OCI-LY3 (cell line): ENCODE data around the gene CPOX.

Source experiments
- H2AFZ ChIP-seq: fragments of 200-600, 300-600 bp; shearing (Covaris generic); 2 replicates; pipeline ENCODE4 v1.6.0; 2014; ENCODE audit warnings: antibody characterized with exemption, low read depth, low read length
- H3K27ac ChIP-seq: fragments of 200-600, 300-600 bp; sonication (generic); 2 replicates; pipeline ENCODE4 v1.5.1; 2014; ENCODE audit warnings: mild to moderate bottlenecking, low read length, moderate library complexity, mixed read lengths
- H3K27me3 ChIP-seq: fragments of 200-600, 300-600 bp; sonication (generic); 2 replicates; pipeline ENCODE4 v1.6.1; 2014; ENCODE audit warnings: low read depth, low read length, mixed read lengths
- H3K36me3 ChIP-seq: fragments of 200-600, 300-600 bp; sonication (generic); replicated peaks from 2 replicates; pipeline ENCODE3; 2014; ENCODE audit warnings: low read depth, low read length, mixed read lengths
- H3K4me1 ChIP-seq: fragments of 300-600, 200-600 bp; sonication (generic); 2 replicates; pipeline ENCODE4 v1.6.1; 2014; ENCODE audit warnings: low read length, mixed read lengths
- H3K4me2 ChIP-seq: fragments of 200-600, 300-600 bp; sonication (generic); 2 replicates; pipeline ENCODE4 v1.6.1; 2014; ENCODE audit warnings: low read length, mixed read lengths
- H3K4me3 ChIP-seq: fragments of 300-600, 200-600 bp; sonication (generic); 2 replicates; pipeline ENCODE4 v1.5.1; 2014; ENCODE audit warnings: antibody characterized with exemption, mild to moderate bottlenecking, low read length, moderate library complexity
- H3K79me2 ChIP-seq: fragments of 300-600, 200-600 bp; shearing (Covaris generic); 2 replicates; pipeline ENCODE4 v1.6.1; 2014; ENCODE audit warnings: mild to moderate bottlenecking, low read length, mixed read lengths
- H3K9ac ChIP-seq: fragments of 300-600, 200-600 bp; shearing (Covaris generic); 2 replicates; pipeline ENCODE4 v1.6.0; 2014; ENCODE audit warnings: mild to moderate bottlenecking, low read length, moderate library complexity
- H3K9me3 ChIP-seq: fragments of 200-600, 300-600 bp; shearing (Covaris generic); 2 replicates; pipeline ENCODE4 v1.6.1; 2014; ENCODE audit warnings: low read length, mixed read lengths; ENCODE audit not compliant: insufficient read depth
- H4K20me1 ChIP-seq: fragments of 200-600, 300-600 bp; sonication (generic); 2 replicates; pipeline ENCODE4 v1.6.1; 2016; ENCODE audit warnings: low read length, mixed read lengths; ENCODE audit not compliant: insufficient read depth
- CTCF ChIP-seq: fragments of 200-600, 300-600 bp; sonication (generic); IDR thresholded peaks from 2 replicates; pipeline ENCODE4 v1.5.1; 2014; ENCODE audit warnings: antibody characterized with exemption, low read length, low read depth
- EZH2phosphoT487 ChIP-seq: fragments of 200-600 bp; shearing (Covaris generic); IDR thresholded peaks from 2 replicates; pipeline ENCODE4 v1.6.1; 2018; ENCODE audit warnings: antibody characterized with exemption, mixed run types, low read depth

CPOX gene

DNA sequence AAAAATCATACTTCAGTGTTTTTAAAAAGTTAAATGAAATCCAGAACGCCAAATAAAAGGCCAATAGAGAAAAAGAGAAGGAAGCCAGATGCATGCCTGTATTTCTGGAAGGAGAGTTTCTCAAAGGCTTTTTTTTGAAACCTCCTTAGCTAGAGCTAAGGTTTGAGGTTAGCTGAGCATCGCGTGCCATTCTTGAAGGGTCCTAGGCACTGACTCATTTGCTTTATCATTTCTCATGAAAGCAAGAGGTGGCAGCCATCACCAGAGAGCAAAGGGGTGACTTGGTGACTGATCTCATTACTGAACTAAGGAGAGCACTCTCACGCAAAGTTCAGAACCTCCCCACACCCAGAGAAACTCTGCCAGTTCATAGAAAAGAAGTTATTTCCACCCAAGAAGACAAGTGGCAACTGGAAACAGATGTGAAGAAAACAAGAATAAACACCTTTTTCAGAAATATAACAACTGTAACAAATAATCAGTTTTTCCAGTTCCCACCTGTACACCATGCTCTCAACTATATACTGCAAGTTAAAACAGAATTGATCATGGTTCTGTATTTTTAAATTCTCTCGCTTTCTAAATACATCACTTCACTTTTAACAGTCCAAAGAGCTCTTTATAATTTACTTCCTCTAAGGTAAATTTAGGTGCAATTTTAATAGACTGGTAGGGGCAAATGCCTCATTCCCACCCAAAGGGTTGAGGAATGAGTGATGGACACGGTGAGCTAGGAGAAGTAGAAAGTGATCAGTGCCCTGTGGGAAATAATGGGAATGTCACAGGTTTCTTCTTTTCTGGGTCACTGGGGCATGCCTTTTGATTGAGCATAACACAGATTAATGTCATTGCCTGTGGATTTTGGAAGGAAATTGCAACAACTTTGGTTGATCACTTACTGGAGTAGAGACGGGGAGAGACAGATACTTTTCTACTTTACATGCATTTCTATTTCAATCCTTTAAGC, 37.0 kb downstream of the CPOX start:
- Histone ChIP-seq H2AFZ (0 out of 2 replicates have a peak overlapping the region, but pooled peaks have one; percentile 15), H3K27ac (no peak overlapping the region)

DNA sequence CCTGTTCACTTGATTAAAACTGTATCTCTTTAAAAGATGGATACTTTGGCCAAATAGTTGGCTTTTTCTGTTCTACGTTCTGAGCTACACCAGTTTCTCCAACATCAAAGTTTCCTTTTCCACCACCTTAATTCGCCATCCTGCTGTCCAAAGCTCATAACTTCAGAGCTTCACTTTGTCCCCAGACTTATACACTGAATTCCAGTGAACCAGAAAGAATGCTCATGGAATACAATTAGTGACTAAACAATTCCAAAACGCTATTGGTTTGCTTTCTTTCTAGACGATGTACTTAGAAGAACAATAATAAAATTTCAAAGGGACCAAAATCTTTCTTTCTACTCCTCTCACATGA, 38.4 kb downstream of the CPOX start:
- Histone ChIP-seq H3K4me1 (peaks cover 29% of the 10 kb centered on the region), H3K4me2 (no peak overlapping the region), H3K4me3 (no peak overlapping the region), H3K27me3 (peaks cover 69% of the 10 kb centered on the region), H3K9ac (no peak overlapping the region), H3K36me3 (no peaks in the 10 kb centered on the region), H3K9me3 (no peaks in the 10 kb centered on the region), H2AFZ (no peak overlapping the region), H4K20me1 (no peaks in the 10 kb centered on the region), H3K27ac (no peak overlapping the region), H3K79me2 (no peaks in the 10 kb centered on the region)
- TF ChIP-seq CTCF (no peak), EZH2phosphoT487 (no peak)

More for the DNA sequence above, 37.0 kb downstream of the CPOX start:
- Histone ChIP-seq H4K20me1 (no peaks in the 10 kb centered on the region), H3K9me3 (no peaks in the 10 kb centered on the region), H3K79me2 (no peaks in the 10 kb centered on the region), H3K27me3 (peaks cover 63% of the 10 kb centered on the region), H3K4me1 (peaks cover 29% of the 10 kb centered on the region), H3K4me3 (peak overlapping the region; percentile 68), H3K4me2 (peak overlapping the region; percentile 81), H3K9ac (no peak overlapping the region), H3K36me3 (no peaks in the 10 kb centered on the region)
- no peak for TF ChIP-seq EZH2phosphoT487
- no peak for TF ChIP-seq CTCF

GRCh38 chr3:98554580-98554979, 38.8 kb downstream of the CPOX start:
- Histone ChIP-seq H3K9me3 (no peaks in the 10 kb centered on the region), H3K36me3 (no peaks in the 10 kb centered on the region), H2AFZ (no peak overlapping the region), H4K20me1 (no peaks in the 10 kb centered on the region), H3K9ac (no peak overlapping the region), H3K4me1 (peaks cover 29% of the 10 kb centered on the region), H3K79me2 (no peaks in the 10 kb centered on the region), H3K27me3 (peaks cover 74% of the 10 kb centered on the region), H3K4me2 (no peak overlapping the region), H3K4me3 (no peak overlapping the region), H3K27ac (no peak overlapping the region)
- TF ChIP-seq CTCF (no peak), EZH2phosphoT487 (no peak)

- Histone ChIP-seq H3K27ac (no peak overlapping the region), H3K9me3 (no peaks in the 10 kb centered on the region), H4K20me1 (no peaks in the 10 kb centered on the region), H3K4me3 (no peak overlapping the region), H3K9ac (no peak overlapping the region), H3K27me3 (peaks cover 82% of the 10 kb centered on the region), H2AFZ (no peak overlapping the region), H3K4me1 (peaks cover 29% of the 10 kb centered on the region), H3K79me2 (no peaks in the 10 kb centered on the region), H3K4me2 (no peak overlapping the region), H3K36me3 (no peaks in the 10 kb centered on the region)
- TF ChIP-seq EZH2phosphoT487, result no peak
- no peak for TF ChIP-seq CTCF
Measured at GRCh38 chr3:98553753-98554152, 39.7 kb downstream of the CPOX start.
